ENCODE measurements around the gene MYCBPAP.

Gene MYCBPAP

DNA sequence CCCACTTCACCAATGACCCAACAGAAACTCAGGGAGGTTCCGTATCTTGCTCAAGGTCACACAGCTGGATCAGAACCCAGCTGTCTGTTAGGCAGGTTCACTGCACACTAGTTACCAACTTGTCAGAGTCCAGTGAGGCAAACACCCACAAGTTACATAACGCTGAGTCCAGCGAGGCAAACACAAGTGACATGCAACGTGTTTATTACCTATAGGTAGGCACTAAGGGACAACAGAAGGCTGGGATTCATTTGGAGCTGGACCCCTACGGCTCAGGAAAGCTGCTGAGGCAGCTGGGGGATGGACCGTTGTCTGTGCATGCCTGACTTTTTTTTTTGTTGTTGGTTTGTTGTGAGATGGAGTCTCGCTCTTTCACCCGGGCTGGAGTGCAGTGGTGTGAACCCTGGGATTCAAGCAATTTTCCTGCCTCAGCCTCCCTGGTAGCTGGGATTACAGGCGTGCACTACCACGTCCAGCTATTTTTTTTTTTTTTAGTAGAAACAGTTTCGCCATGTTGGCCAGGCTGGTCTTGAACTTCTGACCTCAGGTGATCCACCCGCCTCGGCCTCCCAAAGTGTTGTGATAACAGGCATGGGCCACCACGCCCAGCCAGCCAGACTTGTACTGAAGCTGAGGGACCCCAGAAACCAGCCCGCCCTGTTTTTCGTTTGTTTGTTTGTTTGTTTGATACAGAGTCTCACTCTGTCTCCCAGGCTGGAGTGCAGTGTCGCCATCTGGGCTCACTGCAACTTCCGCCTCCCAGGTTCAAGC, 31.5 kb upstream of the MYCBPAP start:
- Mint-ChIP-seq H3K9me3 (no peaks in the 10 kb centered on the region), H3K4me1 (peaks cover 20 to 23% of the 10 kb centered on the region in 2 donors), H3K4me3 (no peak overlapping the region), H3K27ac (no peak overlapping the region), H3K36me3 (peaks cover 2 to 19% of the 10 kb centered on the region in 2 donors), H3K27me3 (peaks cover 0 to 5% of the 10 kb centered on the region in 2 donors)
- ATAC-seq (replicated peaks) (no peak), DNase-seq (no peak)

DNA sequence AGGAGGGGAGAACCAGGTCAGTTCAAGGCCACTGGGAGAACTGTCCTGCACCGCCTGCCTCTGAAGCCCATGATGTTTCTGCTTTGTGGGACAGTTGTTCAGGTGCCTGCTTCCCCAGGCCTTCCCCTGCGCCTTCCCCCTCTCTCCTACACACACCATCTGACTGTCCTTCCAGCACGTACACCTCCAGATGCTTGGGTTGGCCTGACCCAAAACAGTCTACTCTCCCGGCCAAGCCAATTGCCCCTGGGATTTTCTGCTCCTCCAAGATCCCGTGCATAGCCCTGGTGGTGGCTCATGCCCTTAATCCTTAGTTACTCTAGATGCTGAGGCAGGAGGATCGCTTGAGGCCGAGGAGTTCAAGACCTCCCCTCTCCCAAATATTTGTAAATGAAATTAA, 30.3 kb upstream of the MYCBPAP start:
- Mint-ChIP-seq H3K4me1 (peaks cover 27 to 33% of the 10 kb centered on the region in 2 donors), H3K9me3 (no peaks in the 10 kb centered on the region), H3K27me3 (peaks cover 0 to 5% of the 10 kb centered on the region in 2 donors), H3K4me3 (peak overlapping the region; percentile 83 to 94), H3K36me3 (peaks cover 10 to 28% of the 10 kb centered on the region in 2 donors), H3K27ac (peak overlapping the region; percentile 96)
- no peak for DNase-seq
- no peak for ATAC-seq (replicated peaks)

DNA sequence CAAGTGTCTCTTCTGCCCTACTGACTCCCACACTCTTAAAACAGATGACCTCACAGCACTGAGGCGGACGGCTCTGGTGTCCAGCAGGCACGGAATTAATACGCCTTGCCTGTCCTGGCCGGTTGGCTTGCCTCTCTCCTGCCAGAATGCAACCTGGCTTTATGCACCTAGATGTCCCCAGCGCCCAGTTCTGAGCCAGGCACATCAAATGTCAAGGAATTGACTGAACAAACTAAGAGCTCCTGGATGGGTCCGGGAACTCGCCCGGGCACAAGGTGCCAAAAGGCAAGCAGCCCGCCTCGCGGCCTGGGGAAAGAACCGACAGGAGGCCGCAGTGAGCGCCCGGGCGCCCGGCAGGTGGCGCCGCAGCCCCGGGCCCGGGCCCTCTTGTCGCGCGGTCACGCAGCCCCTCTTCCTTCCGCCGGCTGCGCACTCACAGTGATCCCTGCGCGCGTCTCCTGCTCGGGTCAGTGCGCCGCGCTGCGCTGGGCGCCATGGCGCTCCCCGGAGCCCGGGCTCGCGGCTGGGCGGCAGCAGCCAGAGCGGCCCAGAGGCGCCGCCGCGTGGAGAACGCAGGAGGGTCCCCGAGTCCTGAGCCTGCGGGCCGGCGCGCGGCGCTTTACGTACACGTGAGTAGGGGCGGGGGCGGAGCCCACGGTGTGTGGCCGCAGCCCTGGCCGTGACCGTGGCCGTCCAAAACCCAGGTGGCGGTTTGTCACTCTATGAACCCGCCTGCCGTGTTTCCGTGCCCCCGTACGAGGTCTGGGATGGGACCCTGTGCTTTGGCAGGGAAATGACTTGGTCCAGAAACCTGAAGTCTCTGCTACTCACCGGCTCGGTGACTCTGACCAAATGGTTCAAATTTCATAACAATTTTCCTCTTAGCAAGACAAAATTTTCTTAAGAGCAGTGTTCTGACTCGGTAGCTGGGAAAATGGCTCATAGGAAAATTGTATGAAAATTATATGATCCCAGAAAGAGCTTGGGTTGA, 29.6 kb upstream of the MYCBPAP start, which contains the start of gene RSAD1:
TSS of gene RSAD1 (plus strand) at position 470 of the 991 bp plus-strand sequence. CDS start at position 495, 25 bp downstream.
- Mint-ChIP-seq H3K36me3 (peaks cover 9 to 26% of the 10 kb centered on the region in 2 donors), H3K27me3 (peaks cover 0 to 5% of the 10 kb centered on the region in 2 donors)
- peak; percentile 95 to 96 for ATAC-seq (replicated peaks)

DNA sequence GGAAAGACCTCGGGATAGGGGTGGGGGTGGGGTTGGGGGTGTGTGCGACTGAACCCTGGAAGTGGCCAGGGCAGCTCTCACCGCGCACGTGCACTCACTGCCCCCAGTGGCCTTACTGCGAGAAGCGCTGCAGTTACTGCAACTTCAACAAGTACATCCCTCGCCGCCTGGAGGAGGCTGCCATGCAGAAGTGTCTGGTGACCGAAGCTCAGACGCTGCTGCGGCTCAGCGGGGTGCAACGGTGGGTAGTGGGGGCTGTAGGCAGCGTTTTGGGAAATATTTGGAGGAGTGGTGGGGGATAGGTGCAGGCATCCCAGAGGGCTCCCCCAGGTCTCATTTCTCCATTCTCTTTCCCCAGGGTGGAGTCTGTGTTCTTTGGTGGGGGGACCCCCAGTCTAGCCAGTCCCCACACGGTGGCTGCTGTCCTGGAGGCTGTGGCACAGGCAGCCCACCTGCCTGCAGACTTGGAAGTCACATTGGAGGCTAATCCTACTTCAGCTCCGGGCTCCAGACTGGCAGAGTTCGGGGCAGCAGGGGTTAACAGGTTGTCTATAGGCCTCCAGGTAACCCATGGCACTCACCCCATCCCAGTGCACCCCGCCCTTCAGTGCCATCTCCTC, 28.6 kb upstream of the MYCBPAP start:
- Mint-ChIP-seq H3K9me3 (no peaks in the 10 kb centered on the region), H3K36me3 (peaks cover 16 to 32% of the 10 kb centered on the region in 2 donors), H3K4me3 (peak overlapping the region; percentile 83 to 94), H3K27me3 (peaks cover 0 to 5% of the 10 kb centered on the region in 2 donors), H3K4me1 (peaks cover 27 to 33% of the 10 kb centered on the region in 2 donors), H3K27ac (peak overlapping the region; percentile 90)
- peak; percentile 60 for ATAC-seq (replicated peaks)
- DNase-seq: peak; percentile 55

More for the DNA sequence above, 29.6 kb upstream of the MYCBPAP start, which contains the start of gene RSAD1:
- H3K4me3 Mint-ChIP-seq: peak within 1 kb of the TSS; percentile 83 to 94
- DNase-seq: peak; percentile 85
- H3K27ac Mint-ChIP-seq: peak within 1 kb of the TSS; percentile 96
- no peaks in the 10 kb centered on the region for H3K9me3 Mint-ChIP-seq
- peaks cover 27 to 33% of the 10 kb centered on the region in 2 donors for H3K4me1 Mint-ChIP-seq

DNA sequence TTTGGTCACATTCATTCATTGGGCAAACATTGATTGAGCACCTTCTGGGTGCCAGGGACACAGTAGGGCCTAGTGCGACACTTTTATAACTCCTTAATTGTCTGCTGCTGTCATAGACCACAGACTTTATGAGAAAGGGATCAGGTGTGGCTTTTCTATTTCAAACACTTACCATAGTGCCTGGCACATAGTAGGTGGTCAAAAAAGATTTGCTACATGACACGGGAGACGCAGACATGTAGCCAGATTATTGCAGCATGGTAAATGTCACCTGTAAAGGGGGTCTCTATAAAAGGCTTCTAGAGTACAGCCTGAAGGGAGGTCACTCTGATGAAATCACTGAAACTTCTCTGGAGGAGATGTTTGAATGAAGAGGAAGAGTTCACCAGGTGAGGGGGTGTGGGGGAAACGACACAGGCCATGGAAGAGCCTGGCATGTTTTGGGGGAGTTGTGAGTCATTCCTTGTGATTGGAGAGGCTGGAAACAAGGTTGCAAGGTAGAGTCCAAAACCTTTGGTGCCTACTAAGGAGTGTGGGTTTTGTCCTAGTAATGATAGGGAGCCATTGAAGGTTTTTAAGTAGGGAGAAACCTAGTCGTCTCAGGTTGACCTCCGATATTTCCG, 28.0 kb upstream of the MYCBPAP start:
- Mint-ChIP-seq H3K27me3 (peaks cover 0 to 5% of the 10 kb centered on the region in 2 donors), H3K4me3 (peak overlapping the region; percentile 83 to 94), H3K27ac (peak overlapping the region; percentile 39), H3K36me3 (peaks cover 17 to 36% of the 10 kb centered on the region in 2 donors), H3K4me1 (peaks cover 27 to 33% of the 10 kb centered on the region in 2 donors), H3K9me3 (no peaks in the 10 kb centered on the region)
- ATAC-seq (replicated peaks) (no peak), DNase-seq (no peak)

DNA sequence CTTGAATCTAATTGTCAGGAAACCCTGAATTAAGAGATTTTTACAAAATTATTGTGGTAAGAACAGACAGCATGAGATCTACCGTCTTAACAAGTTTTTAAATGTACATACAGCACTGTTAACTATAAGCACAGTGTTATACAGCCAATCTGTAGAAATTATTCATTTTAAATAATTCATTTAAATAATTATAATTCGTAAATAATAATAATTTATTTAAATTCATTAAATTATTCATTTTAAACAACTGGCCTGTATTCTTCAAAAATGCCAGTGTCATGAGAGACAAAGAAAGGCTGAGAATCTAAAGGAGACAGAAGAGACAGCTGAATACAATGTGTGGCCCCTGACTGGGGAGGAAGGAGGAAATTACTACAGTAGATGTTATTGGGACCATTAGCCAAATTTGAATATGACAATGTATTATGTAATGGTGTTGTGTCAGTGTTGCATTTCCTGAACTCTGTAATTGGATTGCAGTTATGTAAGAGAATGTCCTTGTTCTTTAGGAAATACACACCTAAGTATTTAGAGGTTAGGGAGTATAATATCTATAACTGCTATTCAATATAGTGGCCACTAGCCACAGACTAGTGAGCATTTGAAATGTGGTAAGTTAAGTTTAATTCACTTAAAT, 27.3 kb upstream of the MYCBPAP start:
- peaks cover 27 to 33% of the 10 kb centered on the region in 2 donors for H3K4me1 Mint-ChIP-seq
- peaks cover 0 to 5% of the 10 kb centered on the region in 2 donors for H3K27me3 Mint-ChIP-seq
- H3K27ac Mint-ChIP-seq: no peak overlapping the region
- no peaks in the 10 kb centered on the region for H3K9me3 Mint-ChIP-seq
- ATAC-seq (replicated peaks): no peak
- H3K36me3 Mint-ChIP-seq: peaks cover 19 to 43% of the 10 kb centered on the region in 2 donors
- no peak overlapping the region for H3K4me3 Mint-ChIP-seq
- DNase-seq: no peak

DNA sequence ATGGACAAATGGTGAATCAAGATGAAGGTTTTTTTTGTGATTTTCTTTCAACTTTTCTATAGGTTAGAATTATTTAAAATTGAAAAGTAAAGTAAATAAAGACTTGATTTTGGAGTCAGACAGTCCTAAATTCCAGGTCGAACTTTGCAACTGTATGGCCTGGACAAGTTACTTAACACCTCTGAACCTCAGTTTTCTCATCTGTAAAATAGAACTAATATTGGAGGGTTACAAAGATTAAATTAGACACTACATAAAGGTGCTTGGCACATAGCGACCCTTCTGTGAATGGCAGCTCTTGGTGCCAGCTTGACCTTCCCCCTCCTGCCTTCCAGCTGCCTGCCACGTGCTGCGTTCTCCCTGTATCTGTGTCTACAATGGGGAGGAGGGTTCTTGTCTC, 26.6 kb upstream of the MYCBPAP start:
- Mint-ChIP-seq H3K36me3 (peaks cover 19 to 45% of the 10 kb centered on the region in 2 donors), H3K4me3 (no peak overlapping the region), H3K27ac (no peak overlapping the region), H3K4me1 (peaks cover 23 to 33% of the 10 kb centered on the region in 2 donors), H3K27me3 (no peaks in the 10 kb centered on the region), H3K9me3 (no peaks in the 10 kb centered on the region)
- no peak for ATAC-seq (replicated peaks)
- DNase-seq: no peak

DNA sequence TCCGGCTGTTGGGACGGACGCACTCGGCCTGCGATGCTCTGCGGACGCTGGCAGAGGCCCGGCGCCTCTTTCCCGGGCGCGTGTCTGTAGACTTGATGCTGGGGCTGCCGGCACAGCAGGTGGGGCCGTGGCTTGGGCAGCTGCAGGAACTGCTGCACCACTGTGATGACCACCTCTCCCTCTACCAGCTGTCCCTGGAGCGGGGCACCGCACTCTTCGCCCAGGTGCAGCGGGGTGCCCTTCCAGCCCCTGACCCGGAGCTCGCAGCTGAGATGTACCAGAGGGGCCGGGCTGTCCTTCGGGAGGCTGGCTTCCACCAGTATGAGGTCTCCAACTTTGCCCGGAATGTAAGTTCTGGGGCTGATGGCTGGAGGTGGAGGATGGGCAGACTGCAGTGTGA, 26.1 kb upstream of the MYCBPAP start:
- Mint-ChIP-seq H3K27me3 (no peaks in the 10 kb centered on the region), H3K4me3 (no peak overlapping the region), H3K4me1 (peaks cover 23 to 33% of the 10 kb centered on the region in 2 donors), H3K27ac (no peak overlapping the region), H3K36me3 (peaks cover 22 to 48% of the 10 kb centered on the region in 2 donors), H3K9me3 (no peaks in the 10 kb centered on the region)
- DNase-seq: no peak
- ATAC-seq (replicated peaks): no peak

DNA sequence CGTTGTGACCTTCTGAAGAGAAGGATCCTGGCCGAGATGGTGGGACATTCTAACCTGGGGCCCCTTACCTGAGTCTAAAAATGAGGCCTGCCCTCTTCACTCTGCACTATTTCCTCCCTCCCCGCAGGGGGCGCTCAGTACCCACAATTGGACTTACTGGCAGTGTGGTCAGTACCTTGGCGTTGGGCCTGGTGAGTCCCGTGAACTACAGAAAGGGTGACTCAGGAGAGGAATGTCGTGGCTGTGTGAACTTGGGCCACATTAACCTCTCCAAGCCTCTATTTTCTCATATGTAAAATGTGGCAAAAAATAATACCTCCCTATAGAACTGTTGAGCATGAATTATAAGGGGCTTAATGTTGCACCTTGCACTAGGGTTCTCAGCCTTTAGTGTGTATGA, 25.7 kb upstream of the MYCBPAP start:
- peaks cover 22 to 52% of the 10 kb centered on the region in 2 donors for H3K36me3 Mint-ChIP-seq
- ATAC-seq (replicated peaks): peak; percentile 12 to 22

DNA sequence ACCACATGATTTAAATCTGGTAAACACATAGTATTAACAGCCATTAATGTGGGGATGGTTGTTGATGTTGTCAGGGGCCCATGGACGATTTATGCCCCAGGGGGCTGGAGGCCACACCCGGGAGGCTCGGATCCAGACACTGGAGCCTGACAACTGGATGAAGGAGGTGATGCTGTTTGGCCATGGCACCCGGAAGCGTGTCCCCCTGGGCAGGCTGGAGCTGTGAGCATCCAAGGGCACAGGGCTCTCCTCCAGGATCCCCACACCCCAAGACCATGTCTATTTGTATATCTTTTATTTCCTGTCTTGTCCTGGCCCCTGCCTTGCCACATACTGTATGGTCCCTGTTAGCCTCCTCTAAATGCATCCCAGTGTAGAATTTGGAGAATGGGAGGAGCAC, 25.0 kb upstream of the MYCBPAP start:
- no peak overlapping the region for H3K27ac Mint-ChIP-seq
- H3K9me3 Mint-ChIP-seq: no peaks in the 10 kb centered on the region
- H3K4me3 Mint-ChIP-seq: no peak overlapping the region
- no peak for DNase-seq
- no peaks in the 10 kb centered on the region for H3K27me3 Mint-ChIP-seq
- ATAC-seq (replicated peaks): no peak
- peaks cover 22 to 49% of the 10 kb centered on the region in 2 donors for H3K36me3 Mint-ChIP-seq
- peaks cover 19 to 26% of the 10 kb centered on the region in 2 donors for H3K4me1 Mint-ChIP-seq

More for the DNA sequence above, 25.7 kb upstream of the MYCBPAP start:
- Mint-ChIP-seq H3K4me1 (peaks cover 23 to 33% of the 10 kb centered on the region in 2 donors), H3K9me3 (no peaks in the 10 kb centered on the region), H3K27me3 (no peaks in the 10 kb centered on the region), H3K27ac (no peak overlapping the region), H3K4me3 (no peak overlapping the region)
- peak; percentile 47 for DNase-seq

DNA sequence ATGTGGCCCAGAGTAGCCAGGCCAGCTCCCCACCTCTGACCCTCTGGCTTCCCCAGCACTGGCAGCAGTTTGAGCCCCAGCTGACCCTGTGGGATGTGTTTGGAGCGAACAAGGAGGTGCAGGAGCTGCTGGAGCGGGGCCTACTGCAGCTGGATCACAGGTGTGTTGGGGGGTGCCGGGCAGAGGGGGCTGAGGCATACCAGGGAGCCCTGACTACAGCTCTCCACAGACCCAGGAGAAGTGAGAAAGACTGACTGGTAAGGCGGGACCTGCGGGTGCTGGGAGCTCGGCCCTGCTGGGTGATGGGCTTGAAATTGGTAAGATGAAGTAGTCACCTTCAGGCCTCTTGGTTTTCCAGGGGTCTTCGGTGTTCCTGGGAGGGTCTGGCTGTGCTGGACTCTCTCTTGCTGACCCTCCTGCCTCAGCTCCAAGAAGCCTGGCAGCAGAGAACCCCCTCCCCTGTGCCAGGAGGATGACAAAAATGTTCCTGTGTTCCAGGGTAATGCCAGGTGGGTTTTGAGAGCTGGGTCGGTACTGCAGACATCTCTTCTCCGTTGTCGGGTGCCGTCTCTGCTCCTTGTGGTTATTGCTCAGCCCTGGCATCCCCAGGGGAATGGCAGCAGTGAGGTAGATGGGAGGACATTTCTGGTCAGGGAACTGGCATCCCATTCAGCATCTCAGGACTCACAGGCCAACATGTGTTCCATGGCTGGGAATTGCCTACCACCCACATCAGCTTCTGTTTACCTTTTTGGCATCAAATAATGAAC, 23.7 kb upstream of the MYCBPAP start:
- H3K36me3 Mint-ChIP-seq: peaks cover 22 to 47% of the 10 kb centered on the region in 2 donors
- no peaks in the 10 kb centered on the region for H3K9me3 Mint-ChIP-seq
- ATAC-seq (replicated peaks) (no peak), DNase-seq (no peak)
- H3K27me3 Mint-ChIP-seq: no peaks in the 10 kb centered on the region
- no peak overlapping the region for H3K4me3 Mint-ChIP-seq
- peaks cover 16 to 19% of the 10 kb centered on the region in 2 donors for H3K4me1 Mint-ChIP-seq
- H3K27ac Mint-ChIP-seq: no peak overlapping the region

DNA sequence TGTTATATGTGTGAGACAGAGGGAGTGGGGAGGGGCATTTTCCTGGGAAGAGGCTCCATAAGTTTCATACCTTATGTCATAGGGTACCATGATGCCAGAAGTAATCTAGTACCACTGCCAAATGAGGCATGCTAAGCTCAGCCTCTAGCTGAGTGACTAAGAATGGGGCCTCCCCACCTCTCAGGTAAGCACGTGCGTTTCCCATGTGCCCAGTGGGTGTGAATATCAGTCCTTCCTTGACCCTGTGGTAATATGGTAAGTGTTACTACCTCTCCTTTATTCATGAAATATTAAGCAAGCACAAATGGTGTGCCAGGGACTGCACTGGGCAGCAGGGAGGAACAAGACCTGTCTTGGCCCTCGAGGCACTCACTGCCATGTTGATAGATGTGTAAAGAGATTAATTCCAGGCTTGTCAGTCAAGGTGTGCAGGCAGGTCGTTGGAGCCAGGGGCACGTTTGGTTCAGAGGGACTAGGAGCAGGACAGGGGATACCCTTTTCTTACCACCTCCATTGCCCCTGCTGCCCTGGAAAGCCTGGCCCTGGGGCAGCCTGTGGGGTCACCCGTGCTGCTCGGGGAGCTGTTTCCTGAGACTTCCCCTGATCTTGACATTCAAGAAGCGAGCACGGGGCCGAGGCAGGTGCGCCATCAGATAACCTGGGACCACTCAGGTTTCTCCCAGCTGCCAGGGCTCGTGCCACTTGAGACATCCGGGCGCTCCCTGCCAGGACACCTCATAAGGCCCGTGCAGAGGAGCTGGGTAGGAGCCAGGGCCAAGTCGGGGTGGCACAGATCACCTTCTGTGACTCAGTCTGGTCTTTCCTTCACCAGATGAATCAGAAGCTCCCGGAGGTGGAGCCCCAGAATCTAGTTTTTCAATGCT, 20.8 kb upstream of the MYCBPAP start:
- no peak overlapping the region for H3K27ac Mint-ChIP-seq
- H3K4me1 Mint-ChIP-seq: peaks cover 4% of the 10 kb centered on the region in 2 donors
- no peaks in the 10 kb centered on the region for H3K9me3 Mint-ChIP-seq
- H3K4me3 Mint-ChIP-seq: no peak overlapping the region
- ATAC-seq (replicated peaks): no peak
- DNase-seq: no peak
- peaks cover 19 to 35% of the 10 kb centered on the region in 2 donors for H3K36me3 Mint-ChIP-seq
- no peaks in the 10 kb centered on the region for H3K27me3 Mint-ChIP-seq

Measured in stimulated activated naive B cell treated with anti-CD40 and anti-IgM and Interleukin-4, amounts not matched to agents 10 μg/mL and 1 μg/mL and 100 μg/mL, for 72 hours (primary cell).